Stimulated activated CD8-positive, alpha-beta memory T cell treated with anti-CD3 and anti-CD28 coated beads, Interleukin-4, amount 100 ng/mL, for 4 hours (primary cell): ENCODE data around the gene GNPAT.
"Not testable (repeated sequence)": the region's sequence is repeated elsewhere in the genome, so short reads cannot be mapped to it uniquely, and the experiment has no call there.

ENCODE experiments used
- DNase-seq, 2 donors: peaks; one replicate each; pipeline ENCODE4 v3.0.0-alpha.2; 2020; ENCODE audit warnings: low read depth in 2 of 2, low spot score in 1 of 2

Gene GNPAT

GRCh38 chr1:231240883-231241735 lies at the start of gene GNPAT:
GNPAT (plus strand) TSS chr1:231241212; CDS start chr1:231241379, 167 bp downstream.
- peak; percentile 75 to 76 for DNase-seq

DNA sequence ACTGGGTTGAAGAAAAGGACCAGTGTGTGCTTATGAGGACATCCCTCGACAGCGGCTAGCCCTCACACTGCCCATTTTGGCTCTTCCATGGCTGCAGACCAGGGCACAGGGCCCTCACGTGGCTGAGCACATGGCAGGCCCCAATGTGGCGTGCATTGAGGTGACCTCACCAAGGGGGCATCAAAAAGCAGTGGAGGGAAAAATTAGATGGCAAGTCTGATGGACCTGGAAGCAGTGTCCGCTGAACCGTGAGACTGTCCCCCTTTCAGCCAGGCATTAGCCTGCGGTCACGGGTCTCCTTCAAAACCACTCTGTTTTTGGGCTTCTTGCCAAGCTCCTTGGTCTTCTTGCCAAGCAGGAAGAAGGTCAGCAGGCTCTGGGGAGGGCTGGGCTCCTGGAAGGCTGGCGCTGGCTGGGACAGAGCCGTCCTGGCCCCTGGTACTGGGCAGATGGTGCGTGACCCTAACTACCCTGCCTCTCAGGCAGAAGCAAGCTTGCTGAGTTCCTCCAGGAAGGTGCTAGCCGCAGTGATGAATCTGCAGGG lies 48.3 kb upstream of the GNPAT start:
- DNase-seq, result no peak

GRCh38 chr1:231193710-231194340 lies 47.2 kb upstream of the GNPAT start:
- no peak for DNase-seq

DNA sequence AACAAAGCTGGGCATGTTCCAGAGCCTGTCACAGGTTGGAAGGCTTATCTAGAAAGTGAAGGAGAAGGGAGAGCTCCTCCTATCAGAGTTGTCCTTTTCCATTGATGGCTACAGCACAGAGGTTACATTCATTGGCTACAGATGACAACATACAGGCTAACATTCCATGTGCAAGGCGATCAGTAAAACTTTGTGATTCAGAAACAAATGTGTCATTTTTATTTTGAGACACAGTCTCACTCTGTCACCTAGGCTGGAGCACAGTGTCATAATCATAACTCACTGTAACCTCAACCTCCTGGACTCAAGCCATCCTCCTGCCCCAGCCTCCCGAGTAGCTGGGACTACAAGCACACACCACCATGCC lies 46.6 kb upstream of the GNPAT start:
- DNase-seq, result no peak

GRCh38 chr1:231194843-231195516 lies 46.0 kb upstream of the GNPAT start:
- DNase-seq, result no peak

DNA sequence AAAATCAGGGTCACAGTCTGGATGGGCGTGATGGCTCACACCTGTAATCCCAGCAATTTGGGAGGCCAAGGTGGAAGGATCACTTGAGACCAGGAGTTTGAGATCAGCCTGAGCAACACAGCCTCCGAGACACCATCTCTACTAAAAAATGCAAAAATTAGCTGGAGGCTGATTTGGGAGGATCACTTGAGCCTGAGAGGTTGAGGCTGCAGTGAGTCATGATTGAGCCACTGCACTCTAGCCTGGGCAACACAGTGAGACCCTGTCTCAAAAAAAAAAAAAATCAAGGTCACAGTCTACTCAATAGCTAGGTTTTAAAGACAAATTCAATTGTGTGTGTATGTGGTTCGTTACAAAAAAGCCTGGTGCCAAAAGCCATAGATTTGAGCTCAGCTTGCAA lies 44.7 kb upstream of the GNPAT start:
- no peak for DNase-seq

GRCh38 chr1:231196728-231197127 lies 44.3 kb upstream of the GNPAT start:
- DNase-seq, result no peak

GRCh38 chr1:231199868-231200267 lies 41.1 kb upstream of the GNPAT start:
- no peak for DNase-seq

- DNase-seq, result no peak
Measured at GRCh38 chr1:231200388-231201031, 40.5 kb upstream of the GNPAT start.

DNA sequence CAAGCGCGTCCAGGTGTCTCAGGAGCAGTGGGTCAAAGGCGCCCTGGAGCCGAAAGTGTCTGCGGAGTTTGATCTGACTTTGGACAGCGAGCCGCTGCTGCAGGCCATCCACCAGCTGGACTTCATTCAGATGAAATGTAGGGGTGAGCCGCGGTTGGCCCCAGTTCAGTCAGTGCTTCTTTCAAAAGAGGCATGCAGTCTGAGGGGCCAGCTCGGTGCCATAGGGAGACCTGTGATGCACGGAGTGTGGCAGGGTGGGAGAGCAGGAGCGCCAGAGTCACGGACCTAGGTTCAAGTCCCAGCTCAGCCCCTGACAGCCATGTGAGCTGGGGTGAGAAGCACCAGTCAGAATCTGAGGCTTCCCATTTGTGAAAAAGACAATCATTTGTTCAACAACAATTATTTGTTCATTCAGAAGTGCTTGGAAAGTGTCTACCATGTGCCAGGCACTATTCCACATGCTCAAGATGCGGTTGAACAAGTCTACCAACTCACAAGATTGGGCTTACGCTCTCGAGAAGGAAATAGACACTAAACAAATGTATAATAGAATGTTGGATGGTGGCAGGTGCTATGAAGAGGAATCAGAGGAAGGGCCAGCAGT lies 39.5 kb upstream of the GNPAT start:
- DNase-seq, result no peak

DNA sequence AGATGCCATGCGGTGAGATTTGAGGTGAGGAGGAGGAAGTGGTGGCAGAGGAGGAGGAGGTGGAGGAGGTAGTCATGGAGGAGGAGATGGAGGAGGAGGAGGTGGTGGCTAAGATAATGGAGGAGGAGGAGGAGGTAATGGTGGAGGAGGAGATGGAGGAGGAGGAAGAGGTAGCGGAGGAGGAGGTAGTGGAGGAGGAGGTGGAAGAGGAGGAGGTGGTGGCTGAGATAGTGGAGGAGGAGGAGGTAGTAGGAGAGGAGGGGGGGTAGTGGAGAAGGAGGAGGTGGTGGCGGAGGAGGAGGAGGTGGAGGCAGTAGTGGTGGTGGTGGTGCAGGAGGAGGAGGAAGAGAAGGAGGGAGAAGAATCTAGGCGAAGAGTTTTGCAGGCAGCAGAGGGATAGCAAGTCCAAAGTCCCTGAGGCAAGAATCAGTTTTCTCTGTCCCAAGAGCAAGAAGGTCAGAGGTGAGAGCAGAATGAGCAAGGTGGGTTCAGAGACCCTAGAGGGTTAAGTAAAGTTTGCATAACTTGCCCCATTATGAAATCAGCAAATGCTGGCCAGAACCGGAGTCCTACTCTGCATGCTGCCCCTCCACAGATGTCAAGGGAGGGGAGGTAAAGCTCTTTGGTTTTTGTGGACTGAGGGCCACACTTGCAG lies 38.9 kb upstream of the GNPAT start:
- DNase-seq, result no peak

GRCh38 chr1:231203259-231204057 lies 37.6 kb upstream of the GNPAT start:
- no peak for DNase-seq

GRCh38 chr1:231206856-231207255 lies 34.2 kb upstream of the GNPAT start:
- DNase-seq, result no peak

GRCh38 chr1:231207437-231207836 lies 33.6 kb upstream of the GNPAT start:
- DNase-seq, result no peak

DNA sequence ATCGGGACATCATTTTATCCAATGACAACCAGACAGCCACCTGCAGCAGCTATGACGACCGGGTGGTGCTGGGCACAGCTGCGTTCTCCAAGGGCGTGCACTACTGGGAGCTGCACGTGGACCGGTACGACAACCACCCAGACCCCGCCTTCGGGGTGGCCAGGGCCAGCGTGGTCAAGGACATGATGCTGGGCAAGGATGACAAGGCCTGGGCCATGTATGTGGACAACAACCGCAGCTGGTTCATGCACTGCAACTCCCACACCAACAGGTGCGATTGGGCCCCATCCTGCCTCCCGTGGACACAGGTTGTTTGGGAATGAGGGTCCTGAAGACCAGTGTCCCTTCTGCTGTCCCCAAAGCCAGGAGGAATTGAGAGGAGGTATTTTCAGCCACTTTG lies 32.0 kb upstream of the GNPAT start:
- no peak for DNase-seq

DNA sequence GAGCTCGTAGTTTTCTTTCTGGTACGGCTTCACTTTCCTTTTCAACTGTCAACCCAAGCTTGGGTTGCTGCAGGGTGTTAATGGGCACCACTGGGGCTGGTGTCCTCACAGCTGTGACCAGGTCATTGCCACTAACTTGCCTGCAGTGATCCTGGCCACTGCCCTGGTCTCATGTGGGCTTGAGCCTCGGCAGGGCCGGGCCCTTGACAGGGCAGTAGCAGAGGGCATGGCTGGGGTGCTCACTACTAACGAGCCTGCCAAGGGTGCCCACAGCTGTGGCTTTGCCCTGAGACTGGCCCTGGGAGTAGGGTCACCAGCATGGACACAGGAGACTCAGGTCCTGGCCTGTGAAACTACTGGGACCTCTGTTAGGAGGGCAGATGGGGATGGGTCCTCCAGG lies 31.5 kb upstream of the GNPAT start:
- DNase-seq, result no peak

DNA sequence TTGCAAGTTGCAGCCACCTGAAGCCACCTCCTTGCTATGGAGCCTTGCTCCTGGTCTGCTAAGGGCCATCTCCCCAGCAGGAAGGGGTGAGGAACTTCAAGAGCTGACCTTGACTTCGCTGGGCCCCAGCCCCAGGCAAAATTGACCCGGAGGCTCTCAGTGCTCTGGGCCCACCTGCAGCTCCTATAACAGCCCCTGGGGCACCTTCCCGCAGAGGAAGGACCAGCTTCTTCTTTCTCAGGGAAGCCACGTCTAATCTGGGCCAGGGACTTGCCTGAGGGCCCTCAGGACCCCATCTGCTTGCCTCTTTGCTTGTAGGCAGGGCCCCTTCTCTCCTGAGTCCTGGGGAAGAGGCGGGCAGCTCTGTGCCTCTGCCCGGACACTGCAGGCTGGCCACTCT lies 30.9 kb upstream of the GNPAT start:
- no peak for DNase-seq

DNA sequence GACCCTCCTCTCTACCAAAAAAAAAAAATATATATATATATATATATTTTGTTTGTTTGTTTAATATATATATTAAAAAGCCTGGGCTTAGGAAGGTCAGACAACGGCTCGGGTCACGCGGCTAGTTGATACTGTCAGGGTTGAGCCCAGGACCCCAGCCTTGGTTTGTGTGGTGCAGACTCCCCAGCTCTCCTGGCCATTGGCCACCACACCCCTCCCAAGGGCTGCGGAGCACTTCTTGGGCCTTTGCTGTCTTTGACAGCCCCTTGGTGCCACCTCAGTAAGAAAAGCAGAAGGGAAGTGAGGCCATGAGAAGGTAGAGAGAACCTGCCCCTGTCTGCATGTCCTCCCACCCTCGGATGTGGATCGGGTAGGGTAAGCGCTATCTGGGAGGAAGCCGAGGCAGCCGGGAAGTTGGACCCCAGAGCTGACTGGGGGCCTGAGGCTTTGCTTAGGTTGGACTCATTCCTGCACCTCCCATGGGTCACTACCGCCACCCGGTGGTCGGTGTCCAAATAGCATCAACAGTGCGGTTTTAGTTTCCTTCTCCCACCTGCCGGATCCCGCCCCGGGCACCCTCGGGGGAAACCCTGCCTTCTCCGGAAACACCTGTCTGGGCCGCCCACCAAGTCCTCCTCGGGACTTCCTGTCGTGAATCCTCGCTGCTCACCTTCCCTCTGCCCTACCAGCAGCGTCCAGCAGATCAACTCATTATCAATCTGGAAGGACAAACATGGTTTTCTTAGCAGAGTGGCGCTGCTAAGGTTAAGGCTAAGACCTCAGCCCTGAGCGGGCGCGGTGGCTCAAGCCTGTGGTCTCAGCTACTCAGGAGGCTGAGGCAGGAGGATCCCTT lies 29.8 kb upstream of the GNPAT start:
- DNase-seq, result peak; percentile 81 to 90

DNA sequence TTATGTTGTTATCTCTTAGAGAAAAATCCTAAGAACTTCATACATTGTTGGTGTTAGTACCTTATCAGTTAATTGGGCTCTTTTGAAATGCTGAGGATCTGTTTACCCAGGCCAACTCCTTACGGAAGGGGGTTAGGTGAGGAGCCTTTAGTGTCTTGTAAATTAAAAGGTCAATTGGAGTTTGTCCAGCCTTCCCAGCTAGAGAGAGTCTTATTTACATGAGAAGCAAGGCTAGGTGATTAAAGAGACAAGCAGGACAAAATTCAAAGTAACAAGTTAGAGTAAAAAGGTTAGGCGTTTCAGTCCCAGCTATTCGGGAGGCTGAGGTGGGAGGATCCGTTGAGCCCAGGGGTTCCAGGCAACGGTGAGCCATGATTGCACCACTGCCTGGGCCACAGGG lies 28.7 kb upstream of the GNPAT start:
- DNase-seq, result not testable (repeated sequence)
